Testis (tissue), 3 donors: ENCODE data around the gene FOXK1. TPM values are rescaled to one million over a fixed set of nuclear protein-coding genes. Genes with fewer than 3 reads are reported as not detected.

ENCODE experiments used
- DNase-seq: peaks from one replicate; pipeline ENCODE4 v3.0.0-alpha.2; 2019
- H3K27ac ChIP-seq, 2 donors: fragments of 200-600 bp; sonication (generic); one replicate each; pipeline ENCODE4 v1.5.1; 2019
- H3K27me3 ChIP-seq: fragments of 200-600 bp; sonication (generic); one replicate; pipeline ENCODE4 v1.5.1; 2019
- H3K36me3 ChIP-seq: fragments of 200-600 bp; sonication (generic); one replicate; pipeline ENCODE4 v1.5.1; 2017; ENCODE audit warnings: low read depth; ENCODE audit errors: missing control alignments
- H3K4me1 ChIP-seq: fragments of 200-600 bp; sonication (generic); one replicate; pipeline ENCODE4 v1.5.1; 2019
- H3K4me3 ChIP-seq, 2 donors: fragments of 200-600 bp; sonication (generic); one replicate each; pipeline ENCODE4 v1.5.1; 2017 to 2019
- H3K9me3 ChIP-seq: fragments of 200-600 bp; sonication (generic); one replicate; pipeline ENCODE4 v1.5.1; 2017
- CTCF ChIP-seq, 3 experiments: fragments of 450-650 bp in 2 of 3; fragments of 200-600 bp in 1 of 3; sonication (generic) in 1 of 3; IDR thresholded peaks; one replicate each; pipeline ENCODE4 v1.5.1; 2016 to 2019; ENCODE audit warnings: antibody characterized with exemption in 3 of 3, mild to moderate bottlenecking in 2 of 3, moderate library complexity in 1 of 3
- POLR2A ChIP-seq: fragments of 450-650 bp; IDR thresholded peaks from one replicate; pipeline ENCODE4 v1.6.1; 2017; ENCODE audit warnings: antibody characterized with exemption, mild to moderate bottlenecking, moderate library complexity
- WGBS, 2 donors: methylation state at CpG; one replicate each; pipeline ENCODE4 v1.1.5; 2018; 5-methylcytosine and 5-hydroxymethylcytosine counted together
- intact Hi-C: fragments of 100-400 bp; cut with DNase I; formaldehyde crosslinking; loops from one replicate; pipeline ENCODE4 v1.15.1; 2023; ENCODE audit warnings: low total_unique reads
- polyA plus RNA-seq: library from polyadenylated mRNA; stranded (reverse); fragments of 350-450 nt; fragmentation: Illumina TruSeq; extraction: RNeasy Lipid Tissue Mini Kit (QIAGEN cat#74804); gene quantifications from one replicate; pipeline ENCODE4 v1.2.3, GENCODE V29; 2014; ENCODE audit warnings: low read depth, low replicate concordance; ENCODE audit not compliant: insufficient read depth
- total RNA-seq, 2 donors: library from RNA; depleted of rRNA; stranded (reverse); fragments of >200 nt; gene quantifications; one replicate each; pipeline ENCODE4 v1.2.3, GENCODE V29; 2016

Gene FOXK1
- total and polyA plus RNA-seq, 3 donors from 2014 or later = 21.9 to 65.2 (median 56.7) TPM

- no peak overlapping the region for H3K4me3 ChIP-seq
- no peak overlapping the region for H3K27ac ChIP-seq
- H3K36me3 ChIP-seq = no peaks in the 10 kb centered on the region
- WGBS, 2 donors = 80 to 83% methylated on average over 18 to 35 of the region's 35 CpGs
- no peaks in the 10 kb centered on the region for H3K4me1 ChIP-seq
- no peaks in the 10 kb centered on the region for H3K27me3 ChIP-seq
- DNase-seq = no peak
- no peaks in the 10 kb centered on the region for H3K9me3 ChIP-seq
- intact Hi-C loops = no loop called here
- TF ChIP-seq POLR2A = no peak
- TF ChIP-seq CTCF (IDR thresholded peaks at IDR 0.05) = no peak
These were observed 82.4 kb downstream of the FOXK1 start for GRCh38 chr7:4764402-4765007.

- Histone ChIP-seq H3K27me3 (no peaks in the 10 kb centered on the region), H3K36me3 (no peaks in the 10 kb centered on the region), H3K27ac (no peak overlapping the region), H3K9me3 (no peaks in the 10 kb centered on the region), H3K4me3 (no peak overlapping the region), H3K4me1 (no peaks in the 10 kb centered on the region)
- no peak for TF ChIP-seq CTCF (IDR thresholded peaks at IDR 0.05)
- no peak for TF ChIP-seq POLR2A
- 89% methylated on average over 19 to 23 of the region's 23 CpGs for WGBS, 2 donors
- intact Hi-C loops = no loop called here
- DNase-seq = no peak
These were observed 83.8 kb downstream of the FOXK1 start for GRCh38 chr7:4765776-4766490.

GRCh38 chr7:4766666-4767519 lies 84.8 kb downstream of the FOXK1 start:
- Histone ChIP-seq H3K4me3 (no peak overlapping the region), H3K4me1 (no peaks in the 10 kb centered on the region), H3K36me3 (no peaks in the 10 kb centered on the region), H3K9me3 (no peaks in the 10 kb centered on the region), H3K27me3 (no peaks in the 10 kb centered on the region), H3K27ac (no peak overlapping the region)
- TF ChIP-seq POLR2A (no peak), CTCF (IDR thresholded peaks at IDR 0.05) (no peak)
- intact Hi-C loops = no loop called here
- WGBS, 2 donors = 87 to 89% methylated on average over 37 of the region's 37 CpGs
- DNase-seq = no peak

- no peak overlapping the region for H3K27ac ChIP-seq
- 86 to 90% methylated on average over 27 of the region's 27 CpGs for WGBS, 2 donors
- no peak for TF ChIP-seq CTCF (IDR thresholded peaks at IDR 0.05)
- H3K4me1 ChIP-seq = no peaks in the 10 kb centered on the region
- intact Hi-C loops = no loop called here
- H3K36me3 ChIP-seq = no peaks in the 10 kb centered on the region
- H3K27me3 ChIP-seq = no peaks in the 10 kb centered on the region
- H3K4me3 ChIP-seq = no peak overlapping the region
- no peaks in the 10 kb centered on the region for H3K9me3 ChIP-seq
- no peak for DNase-seq
These were observed 86.8 kb downstream of the FOXK1 start for GRCh38 chr7:4768597-4769569.
